ENCODE data around the gene GABBR2.
A peak's percentile ranks its signal among the peaks of the same experiment; 100 is the strongest.

GABBR2 gene

DNA sequence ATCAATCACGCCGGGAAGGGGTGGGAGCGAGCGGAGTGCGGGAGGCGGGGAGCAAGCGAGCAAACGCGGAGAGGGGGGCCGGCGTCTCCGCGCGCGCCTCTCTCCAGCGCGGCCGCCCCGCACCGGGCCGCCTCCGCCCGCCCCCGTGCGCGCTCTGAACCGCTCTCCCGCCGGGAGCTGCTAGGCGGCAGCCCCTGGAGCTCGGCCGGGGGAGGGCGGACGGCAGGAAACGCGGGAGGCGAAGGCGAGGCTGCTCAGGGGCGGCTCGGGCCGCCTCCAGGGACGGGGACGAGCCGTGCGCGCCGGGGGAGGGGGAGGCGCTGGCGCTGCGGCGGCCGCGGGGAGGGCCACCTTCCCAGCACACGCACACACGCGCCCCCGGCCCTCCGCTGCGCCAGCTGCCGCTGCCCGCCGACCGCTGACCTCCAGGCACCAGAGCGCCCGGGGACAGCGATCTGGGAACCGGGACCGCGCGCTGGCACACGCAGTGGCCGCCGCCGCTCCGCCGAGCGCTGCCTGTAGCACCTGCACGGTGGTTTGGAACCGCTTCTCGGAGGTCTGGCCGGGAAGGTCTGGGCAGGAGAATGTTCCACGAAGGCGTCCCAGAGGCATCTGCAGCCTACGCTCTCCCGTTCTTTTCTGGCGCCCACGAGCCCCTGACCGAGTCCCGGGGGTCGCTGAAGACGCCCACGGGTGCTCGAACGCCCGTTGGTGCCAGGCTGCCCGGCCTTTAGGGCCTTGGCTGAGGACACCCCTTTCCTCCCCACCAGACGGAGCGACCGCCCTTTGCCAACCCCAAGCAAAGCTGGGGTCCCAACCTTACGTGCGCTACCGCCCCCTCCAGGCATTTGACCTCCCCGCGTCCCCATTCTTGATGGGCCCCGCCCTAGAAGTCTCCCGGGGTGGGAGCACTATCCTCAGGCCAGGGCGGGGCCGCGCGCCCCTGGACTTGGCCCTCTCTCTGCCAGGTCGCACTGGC, at the start of gene GABBR2:
Gene GABBR2, minus strand, starts transcription at position 3 of the 979 bp plus-strand sequence. CDS start 198 bp downstream, outside the sequence.
- peak in 1 of 2 experiments; percentile 4 for DNase-seq

DNA sequence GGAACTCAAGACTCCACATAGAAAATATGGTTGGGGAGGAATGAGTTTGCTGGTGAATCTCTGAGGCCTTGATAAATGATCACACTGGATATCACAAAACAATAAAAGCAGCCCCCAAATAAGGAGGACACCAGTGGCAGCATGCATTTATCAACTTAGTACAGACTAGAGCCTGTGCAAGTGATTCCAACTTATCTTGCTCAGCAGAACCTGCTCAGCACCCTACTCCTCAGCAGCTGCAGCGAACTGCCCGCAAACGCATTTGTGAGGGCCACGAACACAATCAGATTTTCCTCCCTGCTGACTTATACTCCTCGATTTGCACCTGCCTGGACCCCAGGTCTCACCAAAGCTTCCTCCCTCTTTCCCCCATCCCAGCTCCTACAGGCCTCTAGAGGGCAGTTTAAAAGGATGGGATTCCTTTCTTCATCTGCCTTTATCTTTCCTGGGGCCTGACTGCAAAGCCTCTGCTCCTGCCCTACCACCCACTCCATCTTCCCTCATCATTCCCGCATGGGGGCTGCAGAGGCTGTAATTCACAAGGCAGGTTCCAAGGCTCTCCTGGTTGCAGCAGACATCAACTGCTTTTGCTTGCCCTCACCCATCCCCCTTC, 46.4 kb upstream of the GABBR2 start:
- no peak for DNase-seq

DNA sequence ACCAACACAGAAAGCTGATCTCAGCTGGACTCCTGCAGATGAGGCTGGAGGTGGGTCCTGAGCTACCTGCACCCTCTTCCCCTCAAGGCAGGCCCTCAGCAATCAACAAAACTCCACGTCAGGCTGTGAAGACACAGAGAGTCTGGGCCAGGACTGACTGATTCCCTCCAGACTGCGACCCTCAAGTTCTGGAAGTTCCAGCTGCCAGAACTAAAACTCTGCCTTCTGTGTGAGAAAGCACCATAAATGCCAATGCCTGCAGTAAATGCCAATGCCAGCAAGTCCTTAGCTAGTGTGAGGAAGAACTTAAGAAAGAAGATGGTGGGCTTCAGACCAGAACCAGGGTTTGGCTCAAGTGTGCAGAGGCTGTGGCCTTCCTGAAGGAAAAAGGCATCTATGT, 42.5 kb upstream of the GABBR2 start:
- no peak for DNase-seq

DNA sequence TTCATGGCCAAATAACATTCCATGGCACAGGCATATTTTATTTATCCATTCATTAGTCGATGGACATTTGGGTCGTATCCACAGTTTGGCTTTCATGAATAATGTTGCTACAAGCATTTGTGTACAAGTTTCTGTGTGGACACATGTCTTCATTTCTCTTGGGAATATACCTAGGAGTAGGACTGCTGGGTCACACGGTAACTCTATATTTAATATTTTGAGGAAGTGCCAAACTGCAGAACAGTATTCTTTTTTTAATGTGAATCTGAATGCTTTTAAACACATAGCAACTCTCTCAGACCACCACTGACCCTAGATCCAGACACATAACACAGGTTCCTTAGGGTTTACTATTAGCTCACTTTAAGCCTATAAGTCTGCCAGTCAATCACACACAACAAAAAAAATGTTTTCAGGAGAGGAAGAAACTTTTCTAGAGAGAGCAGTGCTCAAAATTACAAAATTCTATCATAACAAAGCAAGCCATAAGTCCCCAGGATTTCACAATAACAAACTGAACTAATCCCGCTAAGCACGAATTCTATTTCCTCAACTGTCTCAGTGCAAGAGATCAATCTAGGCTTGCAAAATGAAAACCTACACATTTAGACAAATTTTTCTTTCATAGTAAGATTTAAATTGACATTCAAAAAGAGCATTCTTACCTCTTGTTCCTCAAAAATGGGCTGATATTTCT, 41.8 kb upstream of the GABBR2 start:
- DNase-seq = no peak

DNA sequence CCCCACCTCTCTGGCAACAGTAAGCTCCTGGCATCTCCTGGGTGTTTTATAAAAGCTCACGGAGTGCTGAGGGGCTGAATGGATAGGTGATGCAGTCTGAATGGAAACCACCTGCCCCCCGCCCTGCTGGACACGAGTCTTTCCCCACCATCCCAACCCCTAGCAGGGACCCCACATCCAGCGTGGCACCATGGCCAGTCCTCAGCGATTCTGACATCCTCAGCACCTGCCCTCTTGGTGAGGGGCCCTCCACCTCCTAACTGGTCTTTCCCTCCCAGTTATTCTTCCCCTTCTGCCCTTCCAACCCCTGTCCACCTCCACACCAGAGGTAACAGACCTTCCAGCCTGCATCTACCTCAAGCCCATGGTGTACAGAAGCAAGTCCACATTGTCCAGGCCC, 38.7 kb upstream of the GABBR2 start:
- DNase-seq = no peak

DNA sequence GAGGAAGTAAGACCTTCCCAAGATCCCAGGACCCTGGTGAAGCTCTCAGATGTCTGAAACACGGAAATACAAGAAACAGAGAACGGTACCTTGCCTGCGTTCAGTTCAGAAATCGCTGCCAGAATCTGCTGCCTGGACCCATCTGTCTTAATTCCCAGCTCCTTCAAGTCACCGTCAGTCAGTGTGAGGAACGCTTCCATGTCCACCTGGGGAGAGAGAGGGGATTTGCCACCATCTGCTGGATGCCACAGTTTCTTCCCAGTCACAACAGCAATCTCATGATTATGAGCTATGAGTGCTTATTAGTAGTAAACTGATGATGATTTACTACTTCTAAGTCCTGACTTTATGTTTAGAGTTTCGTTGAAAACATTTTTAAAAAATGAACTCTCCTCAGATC, 36.7 kb upstream of the GABBR2 start:
- no peak for DNase-seq

DNA sequence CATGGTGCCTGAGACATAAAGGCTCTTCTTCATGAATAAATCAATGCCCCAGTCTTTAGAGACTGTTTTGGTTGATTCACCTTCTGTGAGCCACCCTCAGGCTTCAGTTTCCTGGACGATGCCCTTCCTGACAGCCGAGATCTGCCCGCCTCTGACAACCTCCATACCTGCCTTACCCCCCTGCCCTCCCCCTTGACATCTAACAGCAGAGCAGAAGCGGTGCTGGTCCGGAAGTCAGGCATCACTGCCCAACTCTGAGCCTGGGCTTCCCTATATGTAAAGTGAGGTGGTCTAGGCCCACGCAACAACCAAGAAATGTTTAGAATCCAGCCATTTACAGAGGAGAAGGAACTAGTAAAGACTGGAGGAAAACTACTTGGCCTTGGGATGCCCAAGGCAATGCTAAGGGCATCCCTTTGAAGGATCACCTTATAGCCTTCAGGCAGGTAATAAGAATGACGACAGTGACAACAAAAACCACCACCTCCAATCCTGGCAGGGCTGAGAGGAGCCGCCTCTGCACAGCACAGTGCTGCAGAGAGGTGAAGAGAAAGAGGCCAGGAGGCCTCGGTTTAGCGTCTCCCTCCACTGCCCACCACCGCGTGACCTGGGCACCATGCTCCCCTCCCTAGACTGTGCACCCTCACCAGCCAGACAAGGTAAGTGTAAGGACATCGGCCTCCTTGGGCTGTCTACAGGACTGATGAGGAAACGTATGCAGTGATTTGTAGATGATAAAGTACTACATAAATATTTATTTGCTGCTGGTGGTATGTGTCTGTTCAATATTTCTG, 35.3 kb upstream of the GABBR2 start:
- no peak for DNase-seq

DNA sequence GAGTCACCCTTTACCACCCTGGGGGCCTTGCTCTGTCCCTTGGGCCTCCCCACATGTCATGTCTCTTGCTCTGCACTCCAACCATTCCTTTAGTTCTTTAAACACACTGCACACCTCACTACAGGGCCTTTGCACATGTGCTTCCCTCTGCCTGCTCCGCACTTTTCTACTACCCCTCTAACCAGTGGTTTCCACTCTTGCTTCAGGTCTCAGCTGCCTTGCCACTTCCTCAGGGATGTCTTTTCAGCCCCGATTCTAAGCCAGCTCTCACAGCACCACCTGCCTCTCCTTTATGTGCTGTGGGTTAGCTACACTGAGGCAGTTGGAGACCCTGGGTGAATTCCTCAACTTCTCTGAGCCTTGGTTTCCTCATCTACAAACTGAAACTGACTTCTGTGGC, 34.6 kb upstream of the GABBR2 start:
- DNase-seq = no peak

DNA sequence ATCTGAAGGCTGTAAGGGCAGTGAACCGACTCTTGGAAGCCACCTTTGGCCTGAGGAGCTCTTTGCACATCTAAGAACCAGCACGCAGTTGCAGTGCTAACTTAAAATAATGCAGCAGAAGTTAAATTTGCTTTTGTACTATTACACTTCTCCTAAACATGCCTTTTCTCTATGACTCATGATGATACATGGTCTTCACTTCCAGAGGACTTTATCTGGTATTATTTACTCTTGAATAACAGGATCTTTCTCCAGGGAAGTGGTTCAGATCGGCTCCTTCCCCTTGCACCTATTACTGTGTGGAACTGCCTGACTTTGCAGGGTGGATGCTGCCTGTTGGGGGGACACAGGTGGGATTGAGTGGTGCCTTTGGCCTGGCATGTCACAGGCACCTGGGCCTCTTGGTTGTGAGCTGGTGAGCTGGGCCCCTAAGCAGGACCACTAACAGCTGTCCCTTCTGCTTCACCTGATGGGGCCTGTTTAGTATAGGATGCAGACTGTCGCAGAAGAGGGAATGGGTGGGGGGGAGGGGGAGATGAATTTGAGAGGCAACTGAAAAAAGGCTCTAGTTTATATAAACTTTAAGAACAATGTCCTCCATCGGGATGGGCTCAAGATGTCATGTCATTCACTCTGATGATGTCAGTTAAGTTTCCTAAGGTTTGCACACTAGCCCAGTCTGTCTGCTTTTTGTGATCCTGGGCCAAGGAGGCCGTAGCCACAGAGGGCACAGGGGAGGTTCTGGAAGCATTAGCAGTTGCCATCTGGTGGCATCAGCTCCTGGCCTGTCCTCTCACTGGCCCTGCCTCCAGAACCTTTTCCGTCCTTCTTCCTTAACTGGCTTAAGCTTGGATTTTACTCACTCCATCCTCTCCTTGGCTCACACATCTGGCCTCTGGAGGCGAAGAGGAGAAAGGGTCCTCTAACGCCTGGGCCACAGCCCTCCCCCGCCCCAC, 33.9 kb upstream of the GABBR2 start:
- no peak for DNase-seq

DNA sequence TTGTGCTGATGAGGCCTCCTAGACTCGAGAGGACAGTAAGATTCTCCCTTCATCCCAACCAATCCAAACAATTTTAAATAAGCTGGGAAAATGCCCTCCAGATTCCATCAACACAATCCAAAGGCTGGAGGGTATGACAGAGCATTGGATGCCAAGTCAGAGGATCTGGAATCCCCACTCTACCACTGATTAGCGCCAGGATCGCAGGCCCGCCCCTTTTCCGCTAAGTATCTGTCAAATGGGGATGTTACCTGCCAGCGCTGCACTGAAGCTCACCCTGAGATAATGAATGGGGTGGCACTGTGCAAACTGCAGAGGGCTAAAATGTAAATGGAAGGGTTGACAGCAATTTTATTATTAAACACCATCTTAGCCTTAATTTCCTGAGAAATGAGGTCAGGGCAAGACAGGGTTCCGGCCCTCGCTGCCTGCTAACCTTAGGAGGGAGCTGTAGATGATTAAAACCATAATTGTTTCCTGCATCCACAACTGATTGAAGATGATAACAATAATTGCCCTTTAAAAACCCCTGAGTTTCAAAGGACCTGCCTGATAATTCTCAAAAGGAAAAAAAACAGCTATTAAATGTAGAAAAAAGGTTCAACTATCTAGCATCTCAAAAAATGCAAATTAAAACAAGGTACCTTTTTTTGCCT, 31.6 kb upstream of the GABBR2 start:
- DNase-seq = no peak

DNA sequence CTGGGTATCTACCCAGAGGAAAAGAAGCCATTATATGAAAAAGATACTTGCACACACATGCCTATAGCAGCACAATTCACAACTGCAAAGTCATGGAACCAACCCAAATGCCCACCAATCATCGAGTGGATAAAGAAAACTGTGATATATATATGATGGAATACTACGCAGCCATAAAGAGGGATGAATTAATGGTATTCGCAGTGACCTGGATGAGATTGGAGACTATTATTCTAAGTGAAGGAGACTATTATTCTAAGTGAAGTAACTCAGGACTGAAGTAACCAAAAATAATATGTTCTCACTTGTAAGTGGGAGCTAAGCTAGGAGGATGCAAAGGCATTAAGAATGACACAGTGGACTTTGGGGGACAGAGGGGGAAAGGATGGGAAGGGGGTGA, 30.0 kb upstream of the GABBR2 start:
- DNase-seq = no peak

DNA sequence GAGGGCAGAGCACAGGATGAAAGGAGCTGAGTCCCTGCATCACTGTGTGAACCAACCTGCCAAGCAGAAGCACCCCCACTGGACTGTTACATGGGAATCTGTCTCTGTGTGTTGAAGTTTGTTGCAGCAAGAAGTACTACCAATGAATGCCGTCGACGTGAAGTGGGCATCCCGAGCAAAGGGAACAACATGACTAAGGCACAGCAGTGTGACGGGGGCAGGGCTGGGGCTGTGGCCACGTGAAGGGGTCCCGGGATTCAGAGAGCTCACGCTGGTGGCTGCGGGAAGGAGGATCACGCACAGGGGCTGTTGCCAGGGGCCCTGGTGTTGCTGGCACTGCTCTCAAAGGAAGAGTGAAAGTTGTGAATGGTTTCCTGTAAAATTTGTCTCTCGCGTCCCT, 27.5 kb upstream of the GABBR2 start:
- no peak for DNase-seq

DNA sequence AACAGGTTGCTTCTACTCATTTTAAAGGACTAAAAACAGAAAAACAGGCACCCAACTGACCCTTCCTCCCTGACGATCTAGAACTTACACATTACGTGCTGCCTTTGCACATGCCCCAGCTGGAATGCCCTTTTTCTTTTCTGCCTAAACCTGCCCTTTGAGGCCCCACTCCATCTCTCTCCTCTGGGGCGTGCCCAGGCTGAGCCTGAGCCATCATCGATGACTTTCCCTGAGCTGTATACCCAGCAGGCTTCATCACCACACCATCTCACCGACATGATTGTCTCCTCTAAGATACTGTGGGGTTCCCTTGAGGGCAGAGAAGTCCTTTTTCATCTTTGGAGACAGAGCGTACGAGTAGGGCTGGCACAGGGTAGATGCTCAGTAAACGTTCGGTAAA, 24.1 kb upstream of the GABBR2 start:
- DNase-seq = no peak

DNA sequence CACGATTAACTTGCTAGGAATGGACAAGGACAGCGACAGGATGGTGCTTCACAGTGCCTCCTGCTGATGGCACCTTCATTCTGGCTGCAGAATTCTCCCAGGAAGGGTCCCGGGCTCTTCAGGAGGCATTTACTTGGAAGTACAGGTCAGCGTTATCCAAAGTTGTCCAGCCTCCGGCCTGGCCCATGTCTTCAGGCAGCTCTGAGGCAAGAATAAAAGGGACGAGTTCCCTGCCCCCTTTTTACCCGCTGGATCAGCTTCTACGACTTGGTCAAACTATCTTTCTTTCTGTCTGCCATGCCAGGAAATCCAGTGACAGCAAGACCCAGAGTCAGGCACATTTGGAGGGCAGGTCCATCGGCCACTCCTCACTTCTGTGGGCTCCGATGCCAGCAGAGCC, 23.4 kb upstream of the GABBR2 start:
- DNase-seq = no peak

DNA sequence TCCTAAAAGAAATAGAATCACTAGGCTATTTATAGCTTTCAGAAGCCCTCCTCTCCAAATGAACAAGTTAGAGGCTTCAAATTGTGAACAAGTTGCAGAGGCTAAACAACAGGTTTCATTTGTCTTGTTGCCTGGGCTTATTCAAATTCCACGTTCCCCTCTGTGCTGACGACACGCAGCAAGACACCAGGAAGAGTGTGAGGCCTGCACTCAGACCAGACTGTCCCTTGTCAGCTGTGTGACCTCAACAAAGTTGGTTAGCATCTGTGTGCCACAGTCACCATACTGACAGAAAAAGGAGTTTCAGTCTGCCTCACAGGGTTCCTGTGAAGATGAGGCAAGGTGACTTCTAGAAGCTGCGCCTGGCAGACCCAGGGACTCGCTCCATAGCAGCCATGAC, 22.1 kb upstream of the GABBR2 start:
- DNase-seq = no peak

DNA sequence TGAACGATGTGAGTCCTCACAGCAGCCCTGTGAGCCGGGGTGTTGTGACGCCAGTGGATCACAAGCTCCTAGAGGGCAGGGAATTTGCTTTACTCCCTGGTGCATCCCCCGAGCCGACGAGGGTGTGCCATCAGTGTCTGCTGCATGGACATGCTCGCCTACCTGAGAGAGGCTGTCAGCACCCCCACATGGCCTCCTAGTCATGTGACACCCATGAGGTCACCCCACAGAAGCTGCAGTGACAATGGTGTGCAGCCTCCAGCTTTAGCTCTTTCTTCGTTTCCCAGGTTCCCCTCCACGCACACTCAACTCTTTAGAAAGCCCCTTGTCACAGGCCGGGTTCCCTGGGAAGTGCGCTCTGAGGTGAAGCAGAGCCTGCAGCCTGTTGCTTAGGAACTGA, 19.8 kb upstream of the GABBR2 start:
- no peak for DNase-seq

DNA sequence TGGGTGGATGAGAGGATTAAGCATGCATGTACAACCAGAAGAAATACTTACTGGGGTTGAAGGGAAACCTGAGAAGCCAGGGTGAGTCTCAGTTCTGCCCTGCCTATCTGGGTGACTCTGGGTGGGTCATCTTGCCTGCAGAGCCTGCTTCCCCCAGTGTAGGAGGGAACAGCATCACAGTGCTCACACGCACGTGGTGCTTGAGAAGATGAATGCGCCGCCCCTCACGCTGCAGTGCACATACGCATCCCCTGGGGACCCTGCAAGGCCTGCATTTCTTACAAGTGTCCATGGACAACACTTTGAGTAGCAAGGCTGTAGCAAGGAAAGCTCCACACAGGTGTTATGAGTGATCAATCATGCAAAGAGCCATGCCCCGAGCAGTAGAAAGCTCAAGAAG, 18.7 kb upstream of the GABBR2 start:
- no peak for DNase-seq

DNA sequence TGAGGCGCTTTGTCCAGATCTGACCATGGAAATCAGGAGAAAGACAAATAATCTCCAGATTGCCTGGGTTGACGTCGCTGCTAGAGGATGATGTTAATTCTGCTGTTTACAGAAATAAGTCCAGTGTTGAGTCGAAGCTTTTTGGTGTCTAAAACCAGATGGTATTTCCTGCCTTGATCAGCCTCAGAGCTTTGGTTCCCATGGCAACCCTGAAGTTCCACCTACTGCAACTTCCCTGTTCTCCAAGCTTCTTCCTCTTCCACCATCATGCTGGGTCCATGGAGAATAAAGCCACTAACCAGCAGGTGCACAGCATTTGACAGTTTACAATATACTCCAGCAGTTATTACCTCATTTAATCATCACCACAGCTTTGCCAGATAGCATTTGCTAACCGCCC, 18.0 kb upstream of the GABBR2 start:
- no peak for DNase-seq

DNA sequence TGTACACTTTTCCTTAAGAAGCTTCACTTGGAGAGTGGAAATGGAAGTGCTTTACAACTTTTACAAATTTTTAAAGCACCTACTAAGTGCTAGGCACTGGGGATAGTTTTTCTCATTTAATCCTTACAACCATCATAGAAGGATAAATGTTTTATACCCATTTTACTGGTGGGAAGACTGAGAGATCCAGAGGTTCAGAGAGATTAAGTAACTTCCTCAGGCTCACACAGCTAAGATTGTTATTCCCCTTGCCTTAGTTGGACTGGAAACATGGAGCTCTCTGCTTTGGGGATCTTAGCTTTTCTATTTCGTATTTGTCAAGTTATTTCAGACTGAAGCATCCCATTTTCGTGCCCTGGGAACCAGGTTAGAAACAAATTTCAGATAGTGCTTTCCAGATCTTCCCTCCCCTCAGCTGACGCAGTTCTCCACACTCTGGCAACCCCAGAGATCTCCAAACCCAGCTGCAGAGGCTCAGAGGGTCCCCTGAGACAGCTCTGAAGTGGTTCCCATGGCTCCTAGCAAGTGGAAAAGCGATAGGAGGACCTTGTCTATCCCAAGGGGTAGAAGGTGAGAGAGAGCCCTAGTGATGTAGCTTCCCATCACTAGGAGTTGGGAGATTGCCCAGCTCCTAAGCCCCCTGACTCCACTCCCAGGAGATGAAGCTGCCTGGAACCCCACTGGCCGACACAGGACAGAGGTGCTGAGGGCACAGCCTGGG, 16.2 kb upstream of the GABBR2 start:
- no peak for DNase-seq

DNA sequence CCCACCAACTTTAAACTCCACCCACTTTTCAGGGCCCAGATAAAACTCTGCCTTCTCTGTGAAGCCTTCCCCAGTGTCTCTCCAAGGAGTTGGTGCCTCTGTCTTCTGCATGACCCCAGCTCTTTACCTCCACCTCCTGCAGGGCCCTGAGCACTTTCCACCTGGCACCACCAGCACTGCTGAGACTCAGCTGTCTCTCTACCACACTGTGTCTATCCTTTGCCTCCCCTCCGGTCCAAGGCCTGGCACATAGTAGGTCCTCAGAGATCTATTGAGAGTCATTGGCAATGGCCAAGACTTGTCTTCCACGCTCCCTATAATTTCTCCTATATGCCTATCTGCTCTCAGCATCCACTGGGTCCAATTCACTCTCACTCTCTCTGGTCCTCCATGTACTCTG, 12.9 kb upstream of the GABBR2 start:
- no peak for DNase-seq

DNA sequence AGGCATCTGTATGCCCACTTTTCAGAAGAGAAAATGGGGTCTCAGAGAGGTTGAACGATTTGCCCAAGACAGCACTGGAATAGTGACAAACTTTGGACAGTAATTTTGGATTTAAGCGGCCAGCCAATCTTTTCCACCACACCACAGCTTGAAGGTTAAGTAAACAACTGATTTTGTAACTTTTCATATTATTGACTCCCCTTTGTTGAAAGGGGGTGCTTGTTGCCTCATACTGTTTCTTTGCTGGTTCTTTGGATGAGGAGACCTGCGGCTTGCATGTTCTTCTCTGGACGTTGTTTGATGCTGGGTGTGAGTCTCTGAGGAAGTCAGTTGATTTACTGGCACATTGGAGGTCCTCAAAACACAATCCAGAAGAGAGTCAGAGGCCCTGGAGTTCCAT, 11.7 kb upstream of the GABBR2 start:
- no peak for DNase-seq

All from NCI-H446 (cell line).